Activated CD8-positive, alpha-beta memory T cell treated with anti-CD3 and anti-CD28 coated beads for 4 hours (primary cell): ENCODE data around the gene PCID2.

Source experiments
- DNase-seq, 2 donors: peaks; one replicate each; pipeline ENCODE4 v3.0.0-alpha.2; 2020; ENCODE audit warnings: low read depth in 2 of 2

Gene PCID2

GRCh38 chr13:113149711-113150549 lies 58.5 kb downstream of the PCID2 start:
- no peak for DNase-seq

- no peak for DNase-seq
These were observed 59.4 kb downstream of the PCID2 start for GRCh38 chr13:113148940-113149503.

- no peak for DNase-seq
These were observed 60.1 kb downstream of the PCID2 start for GRCh38 chr13:113148407-113148806.

GRCh38 chr13:113147206-113147605 lies 61.3 kb downstream of the PCID2 start:
- DNase-seq, result no peak

- no peak for DNase-seq
These were observed 61.7 kb downstream of the PCID2 start for GRCh38 chr13:113146750-113147149.

- no peak for DNase-seq
These were observed 62.4 kb downstream of the PCID2 start for GRCh38 chr13:113145911-113146598.

GRCh38 chr13:113145496-113145895 lies 63.0 kb downstream of the PCID2 start:
- DNase-seq, result no peak

- no peak for DNase-seq
These were observed 64.2 kb downstream of the PCID2 start for GRCh38 chr13:113144255-113144629.

- DNase-seq, result no peak
These were observed 64.8 kb downstream of the PCID2 start for GRCh38 chr13:113143466-113144254.

GRCh38 chr13:113142876-113143275 lies 65.6 kb downstream of the PCID2 start:
- DNase-seq, result no peak

GRCh38 chr13:113141601-113141970 lies 66.9 kb downstream of the PCID2 start:
- DNase-seq, result no peak

GRCh38 chr13:113140677-113141600 lies 67.5 kb downstream of the PCID2 start:
- DNase-seq, result no peak

GRCh38 chr13:113139577-113139976 lies 68.9 kb downstream of the PCID2 start:
- no peak for DNase-seq

GRCh38 chr13:113138792-113139551 lies 69.5 kb downstream of the PCID2 start:
- DNase-seq, result no peak

- DNase-seq, result no peak
These were observed 70.7 kb downstream of the PCID2 start for GRCh38 chr13:113137691-113138298.

- DNase-seq, result no peak
These were observed 73.1 kb downstream of the PCID2 start for GRCh38 chr13:113135281-113135760.

- DNase-seq, result no peak
These were observed 78.3 kb downstream of the PCID2 start for GRCh38 chr13:113129921-113130750.

- no peak for DNase-seq
These were observed 79.0 kb downstream of the PCID2 start for GRCh38 chr13:113129480-113129879.
